Psoas muscle (tissue), 8 donors: Measurements from ENCODE around the gene CASP1. TPM values are rescaled to one million over a fixed set of nuclear protein-coding genes. Genes with fewer than 3 reads are reported as not detected.
"Not testable (repeated sequence)": the region's sequence is repeated elsewhere in the genome, so short reads cannot be mapped to it uniquely, and the experiment has no call there.

ENCODE experiments used
- ATAC-seq, 4 donors: fragments of 200-7000 bp; cut with Tn5 transposase; one replicate each; pipeline ENCODE4 v1.9.1; 2020; ENCODE audit warnings: moderate library complexity in 3 of 4, mild to moderate bottlenecking in 2 of 4
- DNase-seq, 2 donors: peaks; one replicate each; pipeline ENCODE4 v3.0.0-alpha.2; 2020
- H3K27ac ChIP-seq: fragments of 200-600 bp; one replicate; pipeline ENCODE4 v1.8.0; 2022
- H3K27me3 ChIP-seq, 3 donors: fragments of 200-600 bp in 1 of 3; one replicate each; pipeline versions ENCODE4 v1.6.1 to v1.8.0; 2013 to 2022; ENCODE audit warnings: low read length in 2 of 3, mild to moderate bottlenecking in 2 of 3, moderate library complexity in 1 of 3; ENCODE audit not compliant: insufficient read depth in 3 of 3
- H3K36me3 ChIP-seq, 2 donors: fragments of 200-600 bp in 1 of 2; one replicate each; pipeline versions ENCODE4 v1.6.1 to v1.8.0; 2013 to 2022; ENCODE audit warnings: low read depth in 1 of 2, mild to moderate bottlenecking in 1 of 2, moderate library complexity in 1 of 2; ENCODE audit not compliant: insufficient read depth in 1 of 2
- H3K4me1 ChIP-seq: fragments of 200-600 bp; one replicate; pipeline ENCODE4 v1.8.0; 2022
- H3K4me3 ChIP-seq: fragments of 200-600 bp; one replicate; pipeline ENCODE4 v1.8.0; 2022; ENCODE audit warnings: mild to moderate bottlenecking
- H3K9me3 ChIP-seq: fragments of 200-600 bp; one replicate; pipeline ENCODE4 v1.8.0; 2022
- CTCF ChIP-seq: fragments of 200-600 bp; IDR thresholded peaks from one replicate; pipeline ENCODE4 v1.8.0; 2022; ENCODE audit warnings: antibody characterized with exemption
- WGBS, 3 donors: extraction: QIAGEN DNeasy Blood & Tissue Kit; methylation state at CpG; one replicate each; pipeline versions ENCODE4 v1.1.6 to v1.1.7; 2013; 5-methylcytosine and 5-hydroxymethylcytosine counted together
- intact Hi-C, 2 donors: fragments of 100-400 bp; cut with DNase I; formaldehyde crosslinking; loops; one replicate each; pipeline versions ENCODE4 v1.11.0 to v1.14.2; 2022
- long read RNA-seq, 2 donors: library from polyadenylated mRNA; unstranded; transcript quantifications; one replicate each; pipeline ENCODE4 v2.0.0, GENCODE V29; 2021
- polyA plus RNA-seq, 3 donors: library from polyadenylated mRNA; stranded (reverse); fragments of 200-250 nt; gene quantifications; one replicate each; pipeline ENCODE4 v1.2.3, GENCODE V29; 2013
- total RNA-seq, 4 donors: library from RNA; stranded (reverse); fragmentation: NEBNext Ultra II Directional in 2 of 4; extraction: Animal tissue kit (Norgen Biotek cat#: 25700) in 2 of 4; gene quantifications; one replicate each; pipeline versions ENCODE4 v1.2.1 to v1.2.4, GENCODE V29; 2021 to 2023
- donor health status: healthy with polysubstance abuse.
- donor health status: DM: no; HTN: no; CAD: no; lungs with moderate emphysema.
- donor health status: Bipolar disorder and iron deficiency.
- donor health status: healthy.
- donor health status: DM: yes; HTN: yes; CAD: no.
- donor health status: DM: no; HTN: no; CAD: no.
- donor health status: DM: no; HTN: no; CAD: no.
- donor health status: DM: yes; HTN: yes; CAD: no.

Gene CASP1
- total RNA-seq: 10 to 100 TPM in 1 of 4 donors, 1 to 10 TPM in 3; 1.6 to 10.2 (median 4.3) TPM
- polyA plus RNA-seq: 1 to 10 TPM; 2.6 to 4.5 (median 3.3) TPM
- long read RNA-seq, donor 1, partial matches to known transcripts: 1 of 2 reads
- long read RNA-seq, donor 1, other reads (novel, unspliced or antisense): 0 of 2 reads
- long read RNA-seq, donor 2, partial matches to known transcripts: 0 of 1 reads
- long read RNA-seq, donor 2, other reads (novel, unspliced or antisense): 0 of 1 reads

- H3K4me3 ChIP-seq: peak within 1 kb of the TSS; percentile 58
- no peaks in the 10 kb centered on the region for H3K9me3 ChIP-seq
- H3K36me3 ChIP-seq: peaks cover 0 to 3% of the 10 kb centered on the region in 2 donors
- TF ChIP-seq CTCF: no peak
- H3K4me1 ChIP-seq: no peaks in the 10 kb centered on the region
- intact Hi-C loops: loop anchor here in 1 of 2 donors (10.0 kb wide), 1 partner anchor 130 kb away; no protein-coding TSS in a partner anchor
- no peaks in the 10 kb centered on the region for H3K27me3 ChIP-seq
- DNase-seq (no peak), ATAC-seq (peak; percentile 46 to 84 (median 68))
- H3K27ac ChIP-seq: no peak within 1 kb of the TSS
- 24 to 26% (median 25%) methylated on average over 3 of the region's 3 CpGs for WGBS, 3 donors
Measured at GRCh38 chr11:105034813-105035620, at the start of gene CASP1. TSS of gene CASP1 (minus strand) at chr11:105035144. CDS start at chr11:105035113, 31 bp downstream.

GRCh38 chr11:105081412-105082150 lies 46.6 kb upstream of the CASP1 start:
- H3K9me3 ChIP-seq: no peaks in the 10 kb centered on the region
- intact Hi-C loops: no loop called here
- H3K4me3 ChIP-seq: no peak overlapping the region
- no peak for ATAC-seq
- H3K4me1 ChIP-seq: no peaks in the 10 kb centered on the region
- DNase-seq: no peak
- H3K36me3 ChIP-seq: no peaks in the 10 kb centered on the region
- WGBS, 3 donors: 76 to 87% (median 81%) methylated on average over 5 of the region's 5 CpGs
- H3K27ac ChIP-seq: no peak overlapping the region
- no peak for TF ChIP-seq CTCF
- no peaks in the 10 kb centered on the region for H3K27me3 ChIP-seq

GRCh38 chr11:105080171-105080906 lies 45.4 kb upstream of the CASP1 start:
- not testable (repeated sequence) for H3K27ac ChIP-seq, ATAC-seq

GRCh38 chr11:105078283-105078682 lies 43.3 kb upstream of the CASP1 start:
- 76 to 87% (median 77%) methylated on average over 3 of the region's 3 CpGs for WGBS, 3 donors
- ATAC-seq (no peak), DNase-seq (no peak)
- Histone ChIP-seq H3K27ac (no peak overlapping the region), H3K27me3 (no peaks in the 10 kb centered on the region), H3K9me3 (no peaks in the 10 kb centered on the region), H3K36me3 (no peaks in the 10 kb centered on the region), H3K4me1 (no peaks in the 10 kb centered on the region), H3K4me3 (no peak overlapping the region)
- no peak for TF ChIP-seq CTCF
- intact Hi-C loops: no loop called here

More at GRCh38 chr11:105080171-105080906, 45.4 kb upstream of the CASP1 start:
- H3K36me3 ChIP-seq, H3K4me1 ChIP-seq, H3K4me3 ChIP-seq, DNase-seq, H3K9me3 ChIP-seq, H3K27me3 ChIP-seq, intact Hi-C loops: not testable (repeated sequence)
- WGBS, 3 donors: 51 to 56% (median 54%) methylated on average over 6 of the region's 6 CpGs

- H3K27ac ChIP-seq, H3K27me3 ChIP-seq, H3K4me1 ChIP-seq, ATAC-seq, DNase-seq, H3K36me3 ChIP-seq, H3K9me3 ChIP-seq, intact Hi-C loops, H3K4me3 ChIP-seq: not testable (repeated sequence)
- 47 to 64% (median 53%) methylated on average over 4 of the region's 4 CpGs for WGBS, 3 donors
Measured at GRCh38 chr11:105077141-105077790, 42.3 kb upstream of the CASP1 start.
